NT2/D1 (cell line): Measurements from ENCODE around the gene FRG2B.
"Not testable (repeated sequence)": the region's sequence is repeated elsewhere in the genome, so short reads cannot be mapped to it uniquely, and the experiment has no call there.

ENCODE experiments used
- SUZ12 ChIP-seq: IDR thresholded peaks from 2 replicates; pipeline ENCODE4 v1.6.1; 2011; ENCODE audit not compliant: insufficient read length, insufficient read depth; ENCODE audit errors: extremely low read depth
- YY1 ChIP-seq: IDR thresholded peaks from 2 replicates; pipeline ENCODE4 v1.6.1; 2011; ENCODE audit not compliant: insufficient read length, insufficient read depth
- ZNF274 ChIP-seq: IDR thresholded peaks from 2 replicates; pipeline ENCODE4 v1.6.1; 2011; ENCODE audit warnings: mild to moderate bottlenecking, low read depth, low read length

DNA sequence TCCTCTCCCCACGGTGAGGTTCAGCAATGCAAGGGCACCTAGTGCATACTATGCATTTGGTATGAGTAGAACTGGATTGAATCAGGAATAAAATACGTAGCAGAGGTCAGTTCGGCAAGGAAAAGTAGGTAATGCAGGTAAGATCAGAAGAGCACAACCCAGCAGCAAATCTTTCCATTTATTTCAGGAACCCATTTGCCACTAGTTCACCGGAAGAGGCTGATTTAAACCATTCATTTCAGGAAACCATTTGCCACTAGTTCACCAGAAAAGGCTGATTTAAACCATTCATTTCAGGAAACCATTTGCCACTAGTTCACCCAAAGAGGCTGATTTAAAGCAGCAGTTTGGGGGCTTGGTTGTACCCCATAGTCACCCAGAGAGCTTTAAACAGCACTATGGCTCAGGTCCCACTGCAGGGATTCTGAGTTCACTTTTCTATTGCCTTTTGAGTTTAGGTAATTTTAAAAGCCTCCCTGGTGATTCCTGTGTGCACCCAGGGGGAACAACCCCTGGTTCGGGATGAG is 4.2 kb upstream of the FRG2B start:
- not testable (repeated sequence) for TF ChIP-seq YY1, SUZ12, ZNF274
